ENCODE results near the gene MRPL3. TPM values are rescaled to one million over a fixed set of nuclear protein-coding genes. Genes with fewer than 3 reads are reported as not detected.

Gene MRPL3
- polyA plus RNA-seq, 2 of the 4 experiments (the other 2 are of a cell fraction), result 108 to 215 TPM

GRCh38 chr3:131518680-131519079 is 15.9 kb upstream of the MRPL3 start:
- ATAC-seq, result no peak
- Histone ChIP-seq H3K4me3 (no peak overlapping the region), H3K27ac (no peak overlapping the region), H3K9me3 (no peaks in the 10 kb centered on the region; the same call in 2 of the 3 replicates), H3K4me2 (no peak overlapping the region), H3K4me1 (no peaks in the 10 kb centered on the region)
- DNase-seq (ENCODE audit: low read depth in 1 of 2, low spot score in 1 of 2), result no peak
- FAIRE-seq, result no peak
- ChIA-PET POLR2A (no interaction called here), CTCF (interaction anchor here (1.2 to 1.5 kb wide), 2 partner anchors 8 to 276 kb away, joined by 3 read pairs; no protein-coding TSS in a partner anchor)
- TF ChIP-seq MAZ (IDR thresholded peaks at IDR 0.05; ENCODE audit: borderline replicate concordance, low read depth, low read length) (no peak), JUNB (IDR thresholded peaks at IDR 0.05) (no peak), TP53 (CRISPR knock-in tag; IDR thresholded peaks at IDR 0.05) (no peak), KDM5A (IDR thresholded peaks at IDR 0.05) (no peak), CHD4 (IDR thresholded peaks at IDR 0.05; ENCODE audit: borderline replicate concordance) (no peak), TFCP2L1 (CRISPR knock-in tag; IDR thresholded peaks at IDR 0.05) (no peak), NPAS2 (CRISPR knock-in tag; IDR thresholded peaks at IDR 0.05; ENCODE audit: borderline replicate concordance) (no peak), HOXB5 (CRISPR knock-in tag; IDR thresholded peaks at IDR 0.05) (no peak), CBX2 (IDR thresholded peaks at IDR 0.05; ENCODE audit: borderline replicate concordance, low read depth) (no peak), RAD21 (conservative IDR thresholded peaks at IDR 0.05 in 1 of 2, IDR thresholded peaks at IDR 0.05 in 1 of 2) (no peak), BHLHE40 (IDR thresholded peaks at IDR 0.05; ENCODE audit: low read depth, low read length) (no peak), SMC3 (IDR thresholded peaks at IDR 0.05) (no peak), ZNF302 (CRISPR knock-in tag; IDR thresholded peaks at IDR 0.05) (no peak), NFE2L2 (conservative IDR thresholded peaks at IDR 0.05; ENCODE audit: low read length) (no peak), FOXS1 (CRISPR knock-in tag; IDR thresholded peaks at IDR 0.05) (no peak), HES2 (IDR thresholded peaks at IDR 0.05) (no peak)
- WGBS (ENCODE audit: missing lambda C conversion rate), result 58% methylated on average over 7 of the region's 7 CpGs

- ChIA-PET POLR2A (no interaction called here), CTCF (no interaction called here)
- no peak overlapping the region for H3K4me3 ChIP-seq
- DNase-seq (ENCODE audit: low read depth in 1 of 2, low spot score in 1 of 2) (no peak), ATAC-seq (no peak), FAIRE-seq (no peak)
- 56% methylated on average over 4 of the region's 4 CpGs for whole genome bisulfite sequencing (ENCODE audit: missing lambda C conversion rate)
- peaks cover 6% of the 10 kb centered on the region; the same call in 1 of the 3 replicates for H3K4me1 ChIP-seq
- no peaks in the 10 kb centered on the region for H3K9me3 ChIP-seq
- H3K27ac ChIP-seq, result no peak overlapping the region
- H3K4me2 ChIP-seq, result no peak overlapping the region
- no peak for TF ChIP-seq PBX3 (IDR thresholded peaks at IDR 0.05)
- no peak for TF ChIP-seq CTCF (IDR thresholded peaks at IDR 0.05)
- TF ChIP-seq HDAC2 (IDR thresholded peaks at IDR 0.05), result no peak
- no peak for TF ChIP-seq FOXS1 (CRISPR knock-in tag; IDR thresholded peaks at IDR 0.05)
- no peak for TF ChIP-seq RFX5 (IDR thresholded peaks at IDR 0.05)
- no peak for TF ChIP-seq JUN (IDR thresholded peaks at IDR 0.05)
- no peak for TF ChIP-seq NPAS2 (CRISPR knock-in tag; IDR thresholded peaks at IDR 0.05; ENCODE audit: borderline replicate concordance)
- TF ChIP-seq MAX (IDR thresholded peaks at IDR 0.05), result no peak
- TF ChIP-seq HMGXB4 (CRISPR knock-in tag; IDR thresholded peaks at IDR 0.05; ENCODE audit: borderline replicate concordance), result no peak
- no peak for TF ChIP-seq CEBPB (IDR thresholded peaks at IDR 0.05)
- TF ChIP-seq ZFP36 (IDR thresholded peaks at IDR 0.05; ENCODE audit: borderline replicate concordance, partially characterized antibody), result no peak
- no peak for TF ChIP-seq FOSB (CRISPR knock-in tag; IDR thresholded peaks at IDR 0.05)
- TF ChIP-seq NFE2L2 (conservative IDR thresholded peaks at IDR 0.05; ENCODE audit: low read length), result no peak
Measured at GRCh38 chr3:131505421-131505820, 2.6 kb upstream of the MRPL3 start.

Data from A549 (cell line).